HG03280 (cell line): Measurements from ENCODE around the gene SNAPC5.

Experiments used
- ATAC-seq: cut with Tn5 transposase; IDR thresholded peaks from one replicate; pipeline ENCODE4 v1.9.1; 2021; ENCODE audit warnings: mild to moderate bottlenecking, moderate library complexity; ENCODE audit not compliant: unreplicated experiment

The SNAPC5 gene

DNA sequence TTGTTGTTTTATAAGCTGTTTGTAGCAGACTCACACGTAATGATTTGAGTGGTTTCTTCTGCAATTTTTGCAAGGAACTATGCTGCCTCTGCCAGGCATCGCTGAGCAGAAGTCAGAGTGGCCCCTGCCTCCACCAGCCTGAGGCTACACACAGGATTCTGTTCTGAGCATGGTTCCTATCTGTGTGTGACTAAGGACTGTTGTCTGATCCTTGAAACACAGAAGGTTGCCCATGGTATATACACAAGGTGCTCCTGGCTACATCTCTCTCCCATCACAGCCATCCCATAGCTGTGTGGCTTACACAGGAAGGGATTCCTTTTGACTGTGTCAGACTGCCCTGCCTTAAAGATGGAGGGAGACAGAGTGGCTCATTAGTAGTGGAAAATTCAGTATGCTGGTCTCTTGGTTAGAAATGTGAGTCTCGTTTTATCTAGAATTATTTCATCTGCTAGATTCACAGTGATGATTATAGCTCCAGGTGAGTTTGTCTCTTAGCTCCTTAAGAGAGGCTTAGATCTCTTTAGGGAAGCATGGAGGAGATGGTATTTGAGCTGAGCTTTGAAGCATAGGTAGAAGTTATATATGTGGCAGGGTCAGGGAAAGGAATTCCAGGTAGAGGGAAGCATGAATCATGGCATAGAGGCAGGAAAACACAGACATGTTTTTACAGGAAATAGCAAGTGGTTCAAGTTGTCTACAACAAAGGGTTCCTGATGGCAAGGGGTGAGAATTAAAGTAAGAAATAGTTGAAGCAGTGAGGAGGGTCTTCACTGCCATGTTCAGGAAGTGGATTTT lies 37.5 kb downstream of the SNAPC5 start:
- ATAC-seq, result no peak

DNA sequence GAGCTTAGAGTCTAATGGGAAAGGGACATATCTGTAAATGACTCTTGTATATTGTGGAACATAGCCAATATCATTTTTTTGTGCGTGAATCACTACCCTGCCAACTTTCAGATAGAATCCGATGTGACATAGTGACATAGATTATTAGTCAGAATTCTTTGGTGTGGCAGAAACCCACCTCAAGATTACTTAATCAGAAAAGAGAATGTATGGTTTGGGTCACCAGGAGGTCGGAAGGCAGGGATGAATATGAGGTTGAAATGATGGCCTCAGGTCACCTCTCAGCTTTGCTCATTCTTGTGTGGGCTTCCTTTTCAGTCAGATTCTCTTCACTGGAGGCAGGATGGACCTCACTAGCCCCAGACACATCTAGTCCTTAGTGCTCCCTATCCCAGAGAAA lies 41.4 kb downstream of the SNAPC5 start:
- ATAC-seq, result no peak

DNA sequence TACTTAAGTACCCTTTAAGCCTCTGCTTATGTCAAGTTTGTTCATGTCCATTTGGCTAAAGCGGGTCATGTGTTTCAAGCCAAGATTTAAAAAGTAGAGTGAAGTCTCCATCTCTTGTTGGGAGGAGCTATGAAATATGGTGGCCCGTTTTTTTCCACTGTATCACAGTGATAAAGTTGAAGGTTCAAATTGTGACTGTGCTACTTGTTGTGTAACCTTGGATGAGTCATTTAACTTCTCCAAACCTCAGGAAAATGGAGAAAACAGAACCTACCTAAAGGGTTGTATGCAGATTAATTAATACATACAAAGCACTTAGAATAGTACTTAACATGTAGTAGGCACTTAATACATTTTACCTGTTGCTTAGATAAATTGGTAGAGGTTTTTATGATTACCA lies 43.4 kb downstream of the SNAPC5 start:
- no peak for ATAC-seq

DNA sequence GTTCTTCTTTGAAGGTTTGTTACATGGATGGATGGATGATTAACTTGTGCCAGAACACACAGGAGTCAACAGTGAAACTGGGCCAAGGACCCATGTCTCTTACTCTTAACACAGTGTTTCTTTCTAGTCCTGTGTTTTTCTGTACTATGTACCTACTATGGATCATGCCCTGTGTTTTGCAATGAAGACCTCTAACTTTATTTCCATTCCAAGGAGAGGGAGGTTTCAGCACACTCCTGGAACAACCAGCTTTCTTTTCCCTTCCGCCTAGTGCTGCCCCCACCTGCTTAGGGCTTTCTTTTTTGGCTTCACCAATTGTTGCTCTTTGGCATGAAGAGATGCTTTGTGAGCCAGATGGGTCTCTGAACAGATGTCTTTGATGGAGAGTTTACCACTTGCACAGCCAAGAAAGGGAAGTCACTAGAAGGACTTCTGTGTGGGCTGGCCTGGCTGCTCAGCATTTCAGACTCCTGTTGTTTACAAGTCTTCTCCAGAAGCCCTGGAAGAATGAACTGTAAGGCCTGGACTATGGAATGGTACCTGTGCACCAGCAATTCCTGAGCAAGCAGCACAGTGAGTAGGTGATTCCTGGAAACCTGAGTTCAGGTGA lies 44.5 kb downstream of the SNAPC5 start:
- no peak for ATAC-seq

DNA sequence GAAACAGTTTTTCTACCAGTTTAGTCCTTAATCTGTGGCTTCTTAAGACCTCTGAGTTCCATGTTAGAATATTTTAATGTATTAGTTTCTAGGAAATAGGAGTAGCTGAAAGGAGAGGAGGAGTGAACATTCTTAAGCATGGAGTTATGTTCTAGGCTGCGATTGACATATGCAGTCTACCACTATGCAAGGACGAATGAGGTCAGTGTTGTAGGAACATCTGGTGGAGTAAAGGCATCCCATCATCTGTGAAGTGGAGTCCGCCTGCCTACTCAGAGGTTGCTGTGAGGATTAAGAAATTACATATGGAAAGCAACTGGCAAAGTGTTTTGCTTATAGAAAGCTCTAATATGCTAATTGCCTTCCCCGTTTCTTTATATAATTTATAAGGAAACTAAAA lies 45.1 kb downstream of the SNAPC5 start:
- no peak for ATAC-seq
